ENCODE results near the gene LSAMP. TPM values are rescaled to one million over a fixed set of nuclear protein-coding genes. Genes with fewer than 3 reads are reported as not detected.

The LSAMP gene
- total RNA-seq, 1 experiment from 2014 or later, result 0.90 TPM

DNA sequence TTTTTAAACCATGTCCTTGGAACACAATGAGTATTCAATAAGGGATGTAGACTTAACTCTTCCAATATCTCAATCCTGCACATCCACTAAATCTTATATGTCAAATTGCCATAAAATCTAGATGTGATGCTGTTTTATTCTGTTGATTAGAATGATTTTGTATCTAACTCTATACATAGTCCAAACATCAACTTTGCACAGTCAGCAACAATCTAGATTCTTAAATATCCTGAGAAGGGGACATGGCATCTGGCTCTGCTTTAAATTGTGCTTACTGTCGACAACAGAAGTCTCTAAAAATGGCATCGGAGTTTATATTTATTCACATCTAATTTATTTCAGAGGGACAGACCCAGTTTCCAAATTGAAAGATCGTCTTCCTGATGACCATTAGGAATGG, 545.8 kb downstream of the LSAMP start:
- H4K8ac ChIP-seq (replicated peaks; ENCODE audit: insufficient read length, low read depth, low read length), result no peak overlapping the region
- H3K23me2 ChIP-seq (ENCODE audit: insufficient read length, low read depth, low read length, poor library complexity, severe bottlenecking), result no peaks in the 10 kb centered on the region
- TF ChIP-seq, protein P1, sequence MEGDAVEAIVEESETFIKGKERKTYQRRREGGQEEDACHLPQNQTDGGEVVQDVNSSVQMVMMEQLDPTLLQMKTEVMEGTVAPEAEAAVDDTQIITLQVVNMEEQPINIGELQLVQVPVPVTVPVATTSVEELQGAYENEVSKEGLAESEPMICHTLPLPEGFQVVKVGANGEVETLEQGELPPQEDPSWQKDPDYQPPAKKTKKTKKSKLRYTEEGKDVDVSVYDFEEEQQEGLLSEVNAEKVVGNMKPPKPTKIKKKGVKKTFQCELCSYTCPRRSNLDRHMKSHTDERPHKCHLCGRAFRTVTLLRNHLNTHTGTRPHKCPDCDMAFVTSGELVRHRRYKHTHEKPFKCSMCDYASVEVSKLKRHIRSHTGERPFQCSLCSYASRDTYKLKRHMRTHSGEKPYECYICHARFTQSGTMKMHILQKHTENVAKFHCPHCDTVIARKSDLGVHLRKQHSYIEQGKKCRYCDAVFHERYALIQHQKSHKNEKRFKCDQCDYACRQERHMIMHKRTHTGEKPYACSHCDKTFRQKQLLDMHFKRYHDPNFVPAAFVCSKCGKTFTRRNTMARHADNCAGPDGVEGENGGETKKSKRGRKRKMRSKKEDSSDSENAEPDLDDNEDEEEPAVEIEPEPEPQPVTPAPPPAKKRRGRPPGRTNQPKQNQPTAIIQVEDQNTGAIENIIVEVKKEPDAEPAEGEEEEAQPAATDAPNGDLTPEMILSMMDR (conservative IDR thresholded peaks at IDR 0.05), result no peak
- H3K79me1 ChIP-seq (ENCODE audit: insufficient read depth, low read depth, low read length, poor library complexity, severe bottlenecking), result no peaks in the 10 kb centered on the region
- H3K56ac ChIP-seq (ENCODE audit: insufficient read length, low read depth, low read length), result no peak overlapping the region
- no peak overlapping the region for H3K9ac ChIP-seq (ENCODE audit: extremely low read depth, insufficient read length, low read length)
- H3K9me3 ChIP-seq (ENCODE audit: control insufficient read depth, low read depth, low read length), result no peaks in the 10 kb centered on the region
- H2BK12ac ChIP-seq (ENCODE audit: insufficient read length, low read depth, low read length), result no peak overlapping the region
- no peak overlapping the region for H3K14ac ChIP-seq (ENCODE audit: insufficient read depth, low read length)
- H3K4me2 ChIP-seq (ENCODE audit: insufficient read depth, insufficient read length, low read length), result no peak overlapping the region
- H2BK20ac ChIP-seq (ENCODE audit: low read depth, low read length, poor library complexity, severe bottlenecking), result no peak overlapping the region
- no peak overlapping the region for H3K23ac ChIP-seq (ENCODE audit: insufficient read length, low read depth, low read length)
- H3K4me1 ChIP-seq (ENCODE audit: insufficient read depth, low read length), result peaks cover 8% of the 10 kb centered on the region; the same call in 1 of the 2 replicates
- no peaks in the 10 kb centered on the region for H3K27me3 ChIP-seq (ENCODE audit: insufficient read depth, low read length)
- no peak overlapping the region for H2AK5ac ChIP-seq (ENCODE audit: insufficient read length, low read length)
- no peak overlapping the region for H2BK15ac ChIP-seq (ENCODE audit: low read depth, low read length)
- H3K27ac Mint-ChIP-seq, result no peak overlapping the region
- no peaks in the 10 kb centered on the region for H3K36me3 Mint-ChIP-seq (ENCODE audit: insufficient read depth in 1 of 3, low read depth in 3 of 3)
- no CpG with 5 or more reads among the region's 3 CpGs for whole genome bisulfite sequencing (ENCODE audit: extremely low coverage, insufficient read length, low lambda C conversion rate)
- H3K9me3 Mint-ChIP-seq, result no peaks in the 10 kb centered on the region; a peak in 1 of 5 replicates
- no peak overlapping the region for H3K4ac ChIP-seq (ENCODE audit: low read depth, low read length)
- peaks cover 22 to 25% of the 10 kb centered on the region in 2 experiments for H3K4me1 Mint-ChIP-seq
- DNase-seq, result no peak
- no peak overlapping the region for H3K18ac ChIP-seq (ENCODE audit: insufficient read length, low read depth, low read length)
- no peak overlapping the region for H4K91ac ChIP-seq (ENCODE audit: insufficient read length, low read depth, low read length)
- H3K4me3 Mint-ChIP-seq, result no peak overlapping the region
- no peak overlapping the region for H2AFZ ChIP-seq (ENCODE audit: low read length)
- H3T11ph ChIP-seq (ENCODE audit: low read length), result no peak overlapping the region
- H3K27ac ChIP-seq (ENCODE audit: insufficient read length, low read depth, low read length), result no peak overlapping the region
- no peak overlapping the region for H4K5ac ChIP-seq (ENCODE audit: insufficient read length, low read depth, low read length)
- no peak overlapping the region for H2BK5ac ChIP-seq (ENCODE audit: insufficient read length, low read length)
- H3K27me3 Mint-ChIP-seq (ENCODE audit: low read depth), result no peaks in the 10 kb centered on the region
- no peak overlapping the region for H2BK120ac ChIP-seq (ENCODE audit: low read depth, low read length, poor library complexity, severe bottlenecking)
- no peaks in the 10 kb centered on the region for H3K79me2 ChIP-seq (ENCODE audit: insufficient read depth, low read length)
- H4K20me1 ChIP-seq (ENCODE audit: control insufficient read depth, insufficient read depth, insufficient read length), result no peaks in the 10 kb centered on the region
